ENCODE measurements around the gene EMCN.

DNA sequence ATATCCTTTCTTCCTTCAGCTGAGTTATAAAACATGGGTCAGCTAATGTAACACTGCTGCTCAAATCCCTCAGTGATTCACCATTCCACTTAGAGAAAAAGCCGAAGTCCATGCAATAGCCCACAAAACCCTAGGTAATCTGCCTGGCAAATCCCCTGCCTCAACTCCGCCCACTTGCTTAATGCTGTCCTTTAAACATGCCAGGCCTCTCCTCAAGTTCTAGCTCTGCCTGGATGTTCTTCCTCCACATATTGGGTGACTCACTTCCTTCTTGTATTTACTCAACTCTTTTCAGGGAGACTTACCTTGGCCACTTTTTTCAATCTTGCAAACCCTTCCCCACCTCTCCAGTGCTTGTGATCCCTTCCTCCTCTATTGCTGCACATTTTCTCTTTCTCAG lies 89.8 kb downstream of the EMCN start:
- TF ChIP-seq POLR2A (IDR thresholded peaks at IDR 0.05; ENCODE audit: low read depth, low read length) (no peak), POLR2AphosphoS5 (IDR thresholded peaks at IDR 0.05; ENCODE audit: low read depth, low read length) (no peak), TAF1 (IDR thresholded peaks at IDR 0.05; ENCODE audit: borderline replicate concordance, low read depth, low read length) (no peak)

All from GM12892 (cell line).